GM23338 (cell line): ENCODE results near the gene CACNA1D.

Experiments used
- CTCF ChIP-seq, 2 experiments: fragments of 200-600 bp in 1 of 2; sonication (generic) in 1 of 2; conservative IDR thresholded peaks; 2 replicates each; pipeline versions ENCODE4 v1.5.1 to v1.6.1; 2016 to 2017; ENCODE audit warnings: antibody characterized with exemption in 2 of 2, low read depth in 2 of 2, mild to moderate bottlenecking in 2 of 2, moderate library complexity in 1 of 2
- POLR2AphosphoS5 ChIP-seq: IDR thresholded peaks from 2 replicates; pipeline ENCODE4 v1.6.1; 2016; ENCODE audit warnings: antibody characterized with exemption, low read depth
- STAT1 ChIP-seq: IDR thresholded peaks from one replicate; pipeline ENCODE4 v1.6.1; 2016; ENCODE audit warnings: antibody characterized with exemption; ENCODE audit not compliant: unreplicated experiment

DNA sequence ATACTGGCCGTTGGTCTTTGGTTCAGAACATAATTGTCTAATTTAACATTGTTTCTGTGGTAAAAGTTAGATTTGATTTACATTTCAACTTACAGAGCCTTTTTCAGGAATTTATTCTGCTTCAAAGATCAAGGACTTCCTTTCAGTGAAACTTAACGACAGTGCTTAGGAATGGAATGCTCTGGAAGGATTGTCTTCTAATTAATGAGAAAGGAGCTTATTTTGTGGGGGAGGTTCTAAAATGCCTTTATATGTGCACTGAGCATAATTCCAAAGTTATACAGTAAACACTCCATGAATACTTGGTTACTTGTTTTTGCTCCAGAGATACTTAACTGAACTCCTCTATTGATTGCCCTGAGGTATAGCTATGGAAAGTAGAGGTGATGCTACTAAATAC is 75.7 kb downstream of the CACNA1D start:
- TF ChIP-seq CTCF (conservative IDR thresholded peaks at IDR 0.05; ENCODE audit: low read depth in 2 of 2) (no peak), STAT1 (no peak), POLR2AphosphoS5 (no peak)
